DND-41 (cell line): ENCODE results near the gene CREG1.
A peak's percentile ranks its signal among the peaks of the same experiment; 100 is the strongest.

Experiments used
- ATAC-seq: fragments of 200-7000 bp; cut with Tn5 transposase; 3 replicates; pipeline ENCODE4 v1.9.1; 2021; ENCODE audit warnings: low read depth; ENCODE audit not compliant: insufficient read depth
- DNase-seq: peaks from one replicate; pipeline ENCODE4 v3.0.0-alpha.2; 2020
- H2AFZ ChIP-seq: 2 replicates; pipeline ENCODE4 v1.6.0; 2012; ENCODE audit warnings: low read depth, low read length
- H3K27ac ChIP-seq: 2 replicates; pipeline ENCODE4 v1.5.1; 2012; ENCODE audit warnings: low read length, inconsistent platforms
- H3K27me3 ChIP-seq: fragments of 200-600 bp; sonication (generic); 2 replicates; pipeline ENCODE4 v1.6.0; 2012; ENCODE audit warnings: low read length, mild to moderate bottlenecking, inconsistent platforms; ENCODE audit not compliant: insufficient read depth, poor library complexity
- H3K36me3 ChIP-seq: 2 replicates; pipeline ENCODE4 v1.5.1; 2012; ENCODE audit warnings: low read length, inconsistent platforms; ENCODE audit not compliant: insufficient read depth
- H3K4me1 ChIP-seq: 2 replicates; pipeline ENCODE4 v1.5.1; 2012; ENCODE audit warnings: mild to moderate bottlenecking, low read length; ENCODE audit not compliant: insufficient read depth
- H3K4me2 ChIP-seq: 2 replicates; pipeline ENCODE4 v1.6.0; 2012; ENCODE audit warnings: mild to moderate bottlenecking, moderate library complexity, low read length, inconsistent platforms; ENCODE audit not compliant: insufficient read depth
- H3K4me3 ChIP-seq, 2 experiments: fragments of 200-600 bp in 1 of 2; shearing (Covaris generic) in 1 of 2; 2 replicates each; pipeline ENCODE4 v1.5.1; 2012 to 2016; ENCODE audit warnings: inconsistent platforms in 2 of 2, low read length in 2 of 2, mild to moderate bottlenecking in 2 of 2, low read depth in 1 of 2, moderate library complexity in 1 of 2
- H3K79me2 ChIP-seq: 2 replicates; pipeline ENCODE4 v1.6.0; 2012; ENCODE audit warnings: low read length, inconsistent platforms; ENCODE audit not compliant: insufficient read depth
- H3K9ac ChIP-seq: 2 replicates; pipeline ENCODE4 v1.6.0; 2012; ENCODE audit warnings: low read depth, mild to moderate bottlenecking, inconsistent platforms, low read length, moderate library complexity
- H3K9me3 ChIP-seq: 2 replicates; pipeline ENCODE4 v1.5.1; 2012; ENCODE audit warnings: low read length, moderate library complexity, mild to moderate bottlenecking, inconsistent platforms; ENCODE audit not compliant: insufficient read depth, severe bottlenecking
- H4K20me1 ChIP-seq: 2 replicates; pipeline ENCODE4 v1.6.0; 2012; ENCODE audit warnings: low read length; ENCODE audit not compliant: insufficient read depth
- CTCF ChIP-seq: IDR thresholded peaks from 2 replicates; pipeline ENCODE4 v1.5.1; 2012; ENCODE audit warnings: borderline replicate concordance, low read length, moderate library complexity, mild to moderate bottlenecking; ENCODE audit not compliant: poor library complexity, severe bottlenecking; ENCODE audit errors: extremely low read depth
- EZH2 ChIP-seq: IDR thresholded peaks from 3 replicates; pipeline ENCODE4 v1.6.1; 2012; ENCODE audit warnings: borderline replicate concordance, low read depth, mild to moderate bottlenecking, moderate library complexity, low read length, inconsistent platforms; ENCODE audit not compliant: severe bottlenecking

CREG1 gene

DNA sequence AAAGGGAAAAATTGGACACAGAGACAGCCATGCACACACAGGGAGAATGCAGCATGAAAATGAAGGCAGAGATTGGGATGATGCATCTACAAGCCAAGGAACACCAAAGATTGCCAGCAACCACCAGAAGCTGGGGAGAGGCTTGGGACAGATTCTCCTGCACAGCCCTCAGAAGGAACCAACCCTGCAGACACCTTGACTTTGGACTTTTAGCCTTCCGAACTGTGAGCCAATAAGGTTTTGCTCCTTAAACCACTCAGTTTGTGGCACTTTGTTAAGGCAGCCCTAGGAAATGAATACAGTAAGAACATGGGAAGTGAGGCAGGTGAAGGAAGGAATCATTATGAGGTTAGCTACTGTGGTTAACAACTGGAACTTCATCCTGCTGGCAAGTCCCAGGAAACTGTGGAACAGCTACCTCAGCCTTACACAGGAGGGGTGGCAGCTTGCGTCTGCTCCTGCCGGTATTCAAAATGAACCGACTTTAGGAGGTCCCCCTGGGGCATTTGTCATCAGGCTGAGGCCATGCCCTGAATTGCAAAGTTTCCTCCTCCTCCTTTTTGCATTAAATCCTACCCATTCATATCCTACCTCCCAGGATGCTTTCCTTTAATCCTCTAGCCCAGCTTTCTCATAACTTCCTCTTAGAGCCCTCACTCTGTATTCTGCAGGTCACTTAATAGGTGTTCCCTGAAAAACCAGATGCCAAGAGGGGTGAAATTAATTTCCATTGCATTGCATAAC lies 50.7 kb downstream of the CREG1 start:
- ATAC-seq (no peak), DNase-seq (no peak)
- Histone ChIP-seq H3K9me3 (no peaks in the 10 kb centered on the region), H3K36me3 (peaks cover 70% of the 10 kb centered on the region), H3K79me2 (peaks cover 99% of the 10 kb centered on the region), H3K4me3 (no peak overlapping the region), H4K20me1 (peaks cover 45% of the 10 kb centered on the region), H3K9ac (no peak overlapping the region), H3K4me2 (no peak overlapping the region), H3K27me3 (no peaks in the 10 kb centered on the region), H3K4me1 (peaks cover 78% of the 10 kb centered on the region), H3K27ac (peak overlapping the region; percentile 60), H2AFZ (no peak overlapping the region)
- TF ChIP-seq CTCF (no peak), EZH2 (no peak)

GRCh38 chr1:167502192-167502551 lies 51.4 kb downstream of the CREG1 start:
- no peaks in the 10 kb centered on the region for H3K9me3 ChIP-seq
- H3K9ac ChIP-seq: no peak overlapping the region
- H4K20me1 ChIP-seq: peaks cover 48% of the 10 kb centered on the region
- no peak overlapping the region for H3K4me3 ChIP-seq
- ATAC-seq: no peak
- peaks cover 99% of the 10 kb centered on the region for H3K79me2 ChIP-seq
- peak overlapping the region; percentile 60 for H3K27ac ChIP-seq
- peaks cover 79% of the 10 kb centered on the region for H3K4me1 ChIP-seq
- H3K4me2 ChIP-seq: no peak overlapping the region
- TF ChIP-seq EZH2 (no peak), CTCF (no peak)
- no peaks in the 10 kb centered on the region for H3K27me3 ChIP-seq
- peaks cover 68% of the 10 kb centered on the region for H3K36me3 ChIP-seq
- no peak for DNase-seq
- H2AFZ ChIP-seq: no peak overlapping the region

DNA sequence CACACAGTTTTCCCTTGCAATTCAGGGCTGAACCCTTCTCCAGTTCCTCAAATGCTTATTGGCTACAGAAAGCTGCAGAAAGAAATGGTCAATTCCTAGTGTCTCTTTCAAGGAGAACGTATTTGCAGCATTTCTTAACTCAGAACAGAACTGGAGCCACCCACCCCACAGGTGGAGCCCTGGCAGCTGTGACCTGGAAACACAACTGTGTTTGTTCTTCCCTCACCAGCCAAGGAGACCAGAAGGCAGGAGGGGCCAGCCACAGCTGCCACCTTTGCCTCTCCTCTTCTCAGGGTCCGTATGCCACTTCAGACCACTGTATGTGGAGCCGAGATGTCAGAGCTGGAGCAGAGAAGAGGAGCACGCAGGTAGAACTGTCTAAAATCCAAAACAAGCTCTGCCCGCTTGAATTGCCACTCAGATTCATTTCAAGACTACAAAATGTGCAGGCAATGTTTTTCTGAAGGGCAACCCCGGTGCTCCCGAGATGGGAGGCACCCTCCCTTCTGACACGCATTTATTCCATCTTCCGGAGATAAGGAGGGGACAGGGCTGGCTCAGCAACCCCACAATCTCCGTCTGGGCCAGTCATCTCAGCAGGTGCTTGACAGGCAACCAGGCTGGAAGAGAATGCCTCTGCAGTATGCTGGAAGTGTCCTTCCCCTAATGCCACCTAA lies 51.9 kb downstream of the CREG1 start:
- Histone ChIP-seq H3K79me2 (peaks cover 99% of the 10 kb centered on the region), H4K20me1 (peaks cover 51% of the 10 kb centered on the region), H3K9me3 (no peaks in the 10 kb centered on the region), H3K4me1 (peaks cover 79% of the 10 kb centered on the region), H3K27me3 (no peaks in the 10 kb centered on the region), H3K36me3 (peaks cover 69% of the 10 kb centered on the region), H2AFZ (no peak overlapping the region), H3K4me3 (no peak overlapping the region), H3K27ac (peak overlapping the region; percentile 60), H3K9ac (no peak overlapping the region; the same call in 1 of the 2 replicates), H3K4me2 (no peak overlapping the region; the same call in 1 of the 2 replicates)
- ATAC-seq: peak; percentile 29
- TF ChIP-seq CTCF (no peak), EZH2 (no peak)
- no peak for DNase-seq
